ENCODE results near the gene CILP.

Gene CILP

DNA sequence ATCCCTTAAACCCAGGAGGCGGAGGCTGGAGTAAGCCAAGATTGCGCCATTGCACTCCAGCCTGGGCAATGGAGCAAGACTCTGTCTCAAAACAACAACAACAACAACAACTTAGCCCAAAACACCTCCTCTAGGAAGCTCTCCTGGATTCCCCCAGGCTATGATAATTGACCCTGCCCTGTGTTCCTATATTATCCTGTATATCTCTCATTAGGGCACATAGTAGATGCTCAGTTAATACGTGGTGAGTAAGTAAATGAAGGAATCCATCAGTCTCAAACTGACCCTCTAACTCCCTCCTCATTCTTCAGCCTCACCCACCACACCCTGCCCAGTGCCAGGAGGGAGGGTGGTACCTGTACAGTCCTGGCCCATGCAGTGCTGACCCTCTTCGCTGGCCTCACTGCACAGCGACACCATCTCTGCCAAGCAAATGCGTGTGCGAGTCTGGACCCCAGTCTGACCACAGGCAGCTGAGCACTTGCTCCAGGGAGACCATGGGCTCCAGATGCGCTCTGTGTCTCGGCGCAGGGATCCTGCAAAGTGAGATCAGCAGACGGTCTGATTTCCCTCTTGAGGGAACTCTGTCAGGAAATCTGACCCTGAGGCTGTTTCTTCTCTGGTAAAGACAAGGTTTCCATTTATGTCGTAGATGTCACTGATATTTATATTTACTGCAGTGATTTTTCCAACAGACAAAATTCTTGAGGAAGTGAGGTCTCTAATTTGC is 6.2 kb downstream of the CILP start:
- TF ChIP-seq EGR1 (IDR thresholded peaks at IDR 0.05) (no peak), YY1 (IDR thresholded peaks at IDR 0.05; ENCODE audit: low read depth) (no peak), TCF12 (IDR thresholded peaks at IDR 0.05; ENCODE audit: low read depth) (no peak), RAD21 (IDR thresholded peaks at IDR 0.05; ENCODE audit: low read depth) (no peak), FOXM1 (IDR thresholded peaks at IDR 0.05; ENCODE audit: borderline replicate concordance, low read depth) (no peak), TEAD4 (IDR thresholded peaks at IDR 0.05) (no peak), NFIC (IDR thresholded peaks at IDR 0.05) (no peak), CEBPB (IDR thresholded peaks at IDR 0.05) (no peak), CREB1 (IDR thresholded peaks at IDR 0.05; ENCODE audit: low read depth) (no peak), ZBTB7A (IDR thresholded peaks at IDR 0.05; ENCODE audit: low read depth) (no peak)

DNA sequence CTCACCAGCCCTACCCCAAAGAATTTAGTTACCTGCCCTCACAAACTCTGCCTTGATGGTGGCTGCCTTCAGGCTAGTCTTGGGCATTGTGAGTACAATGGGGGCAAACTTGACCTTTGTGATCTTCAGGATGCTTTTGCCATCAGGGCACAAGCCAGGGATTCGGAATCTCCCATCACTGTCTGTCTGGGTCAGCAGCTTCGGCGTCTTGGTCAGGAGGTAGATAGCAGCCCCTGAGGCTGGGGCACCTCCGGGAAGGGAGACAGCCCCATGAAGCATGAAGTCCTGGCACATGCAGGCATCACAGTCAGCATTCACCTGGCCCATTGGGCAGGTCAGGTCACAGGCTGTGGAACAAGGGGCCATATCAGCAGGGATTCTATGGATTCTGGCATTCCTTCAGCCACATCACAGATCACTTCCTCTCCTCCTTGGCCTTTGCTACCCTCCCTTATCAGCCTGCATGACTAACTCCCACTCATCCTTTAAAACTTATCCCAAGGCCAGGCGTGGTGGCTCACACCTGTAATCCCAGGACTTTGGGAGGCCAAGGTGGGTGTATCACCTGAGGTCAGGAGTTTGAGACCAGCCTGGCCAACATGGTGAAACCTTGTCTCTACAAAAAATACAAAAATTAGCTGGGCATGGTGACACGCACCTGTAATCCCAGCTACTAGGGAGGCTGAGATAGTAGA is 6.9 kb downstream of the CILP start:
- no peak for TF ChIP-seq ZBTB7A (IDR thresholded peaks at IDR 0.05; ENCODE audit: low read depth)
- TF ChIP-seq TCF12 (IDR thresholded peaks at IDR 0.05; ENCODE audit: low read depth): no peak
- no peak for TF ChIP-seq CREB1 (IDR thresholded peaks at IDR 0.05; ENCODE audit: low read depth)
- TF ChIP-seq EP300 (IDR thresholded peaks at IDR 0.05; ENCODE audit: borderline replicate concordance): peak; percentile 63; the same call in 1 of the 2 replicates
- TF ChIP-seq CEBPB (IDR thresholded peaks at IDR 0.05): no peak
- peak; percentile 34; the same call in 1 of the 2 replicates for TF ChIP-seq TEAD4 (IDR thresholded peaks at IDR 0.05)
- TF ChIP-seq, protein P1, sequence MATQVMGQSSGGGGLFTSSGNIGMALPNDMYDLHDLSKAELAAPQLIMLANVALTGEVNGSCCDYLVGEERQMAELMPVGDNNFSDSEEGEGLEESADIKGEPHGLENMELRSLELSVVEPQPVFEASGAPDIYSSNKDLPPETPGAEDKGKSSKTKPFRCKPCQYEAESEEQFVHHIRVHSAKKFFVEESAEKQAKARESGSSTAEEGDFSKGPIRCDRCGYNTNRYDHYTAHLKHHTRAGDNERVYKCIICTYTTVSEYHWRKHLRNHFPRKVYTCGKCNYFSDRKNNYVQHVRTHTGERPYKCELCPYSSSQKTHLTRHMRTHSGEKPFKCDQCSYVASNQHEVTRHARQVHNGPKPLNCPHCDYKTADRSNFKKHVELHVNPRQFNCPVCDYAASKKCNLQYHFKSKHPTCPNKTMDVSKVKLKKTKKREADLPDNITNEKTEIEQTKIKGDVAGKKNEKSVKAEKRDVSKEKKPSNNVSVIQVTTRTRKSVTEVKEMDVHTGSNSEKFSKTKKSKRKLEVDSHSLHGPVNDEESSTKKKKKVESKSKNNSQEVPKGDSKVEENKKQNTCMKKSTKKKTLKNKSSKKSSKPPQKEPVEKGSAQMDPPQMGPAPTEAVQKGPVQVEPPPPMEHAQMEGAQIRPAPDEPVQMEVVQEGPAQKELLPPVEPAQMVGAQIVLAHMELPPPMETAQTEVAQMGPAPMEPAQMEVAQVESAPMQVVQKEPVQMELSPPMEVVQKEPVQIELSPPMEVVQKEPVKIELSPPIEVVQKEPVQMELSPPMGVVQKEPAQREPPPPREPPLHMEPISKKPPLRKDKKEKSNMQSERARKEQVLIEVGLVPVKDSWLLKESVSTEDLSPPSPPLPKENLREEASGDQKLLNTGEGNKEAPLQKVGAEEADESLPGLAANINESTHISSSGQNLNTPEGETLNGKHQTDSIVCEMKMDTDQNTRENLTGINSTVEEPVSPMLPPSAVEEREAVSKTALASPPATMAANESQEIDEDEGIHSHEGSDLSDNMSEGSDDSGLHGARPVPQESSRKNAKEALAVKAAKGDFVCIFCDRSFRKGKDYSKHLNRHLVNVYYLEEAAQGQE (IDR thresholded peaks at IDR 0.05; ENCODE audit: low read depth): no peak
- TF ChIP-seq YY1 (IDR thresholded peaks at IDR 0.05; ENCODE audit: low read depth): no peak
- no peak for TF ChIP-seq FOXM1 (IDR thresholded peaks at IDR 0.05; ENCODE audit: borderline replicate concordance, low read depth)
- no peak for TF ChIP-seq NFIC (IDR thresholded peaks at IDR 0.05)
- TF ChIP-seq, protein P2, sequence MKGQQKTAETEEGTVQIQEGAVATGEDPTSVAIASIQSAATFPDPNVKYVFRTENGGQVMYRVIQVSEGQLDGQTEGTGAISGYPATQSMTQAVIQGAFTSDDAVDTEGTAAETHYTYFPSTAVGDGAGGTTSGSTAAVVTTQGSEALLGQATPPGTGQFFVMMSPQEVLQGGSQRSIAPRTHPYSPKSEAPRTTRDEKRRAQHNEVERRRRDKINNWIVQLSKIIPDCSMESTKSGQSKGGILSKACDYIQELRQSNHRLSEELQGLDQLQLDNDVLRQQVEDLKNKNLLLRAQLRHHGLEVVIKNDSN (IDR thresholded peaks at IDR 0.05): no peak
- TF ChIP-seq EGR1 (IDR thresholded peaks at IDR 0.05): no peak
- TF ChIP-seq TAF1 (IDR thresholded peaks at IDR 0.05; ENCODE audit: low read depth): no peak
- TF ChIP-seq, protein P3, sequence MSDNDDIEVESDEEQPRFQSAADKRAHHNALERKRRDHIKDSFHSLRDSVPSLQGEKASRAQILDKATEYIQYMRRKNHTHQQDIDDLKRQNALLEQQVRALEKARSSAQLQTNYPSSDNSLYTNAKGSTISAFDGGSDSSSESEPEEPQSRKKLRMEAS (IDR thresholded peaks at IDR 0.05): no peak
- no peak for TF ChIP-seq RAD21 (IDR thresholded peaks at IDR 0.05; ENCODE audit: low read depth)

DNA sequence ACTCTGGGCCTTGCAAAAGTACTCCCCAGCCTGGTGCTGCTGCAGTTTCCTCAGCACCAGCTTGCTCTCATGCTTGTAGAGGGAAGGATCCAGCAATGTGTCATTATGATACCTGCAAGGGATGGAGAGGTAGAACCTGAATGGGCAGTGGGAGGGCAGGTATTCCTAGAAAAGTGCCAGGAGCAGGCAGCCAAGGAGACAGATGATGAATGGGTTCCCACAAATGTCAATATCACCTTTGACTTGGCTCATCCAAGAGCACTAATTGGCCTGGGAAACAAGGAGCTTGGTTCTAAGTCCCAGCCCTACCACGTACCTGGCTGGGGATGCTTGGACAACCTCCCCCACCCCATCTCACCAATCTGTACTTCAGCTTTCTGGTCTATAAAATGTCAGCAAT is 9.4 kb downstream of the CILP start:
- TF ChIP-seq, protein P3 (IDR thresholded peaks at IDR 0.05): no peak
- TF ChIP-seq TAF1 (IDR thresholded peaks at IDR 0.05; ENCODE audit: low read depth) (no peak), TCF12 (IDR thresholded peaks at IDR 0.05; ENCODE audit: low read depth) (no peak), YY1 (IDR thresholded peaks at IDR 0.05; ENCODE audit: low read depth) (no peak), EGR1 (IDR thresholded peaks at IDR 0.05) (no peak), FOXM1 (IDR thresholded peaks at IDR 0.05; ENCODE audit: borderline replicate concordance, low read depth) (no peak), TEAD4 (IDR thresholded peaks at IDR 0.05) (no peak), EP300 (IDR thresholded peaks at IDR 0.05; ENCODE audit: borderline replicate concordance) (no peak), CREB1 (IDR thresholded peaks at IDR 0.05; ENCODE audit: low read depth) (no peak), CEBPB (IDR thresholded peaks at IDR 0.05) (no peak), RAD21 (IDR thresholded peaks at IDR 0.05; ENCODE audit: low read depth) (no peak), ZBTB7A (IDR thresholded peaks at IDR 0.05; ENCODE audit: low read depth) (no peak)
- TF ChIP-seq, protein P2 (IDR thresholded peaks at IDR 0.05): no peak
- TF ChIP-seq, protein P1 (IDR thresholded peaks at IDR 0.05; ENCODE audit: low read depth): no peak

DNA sequence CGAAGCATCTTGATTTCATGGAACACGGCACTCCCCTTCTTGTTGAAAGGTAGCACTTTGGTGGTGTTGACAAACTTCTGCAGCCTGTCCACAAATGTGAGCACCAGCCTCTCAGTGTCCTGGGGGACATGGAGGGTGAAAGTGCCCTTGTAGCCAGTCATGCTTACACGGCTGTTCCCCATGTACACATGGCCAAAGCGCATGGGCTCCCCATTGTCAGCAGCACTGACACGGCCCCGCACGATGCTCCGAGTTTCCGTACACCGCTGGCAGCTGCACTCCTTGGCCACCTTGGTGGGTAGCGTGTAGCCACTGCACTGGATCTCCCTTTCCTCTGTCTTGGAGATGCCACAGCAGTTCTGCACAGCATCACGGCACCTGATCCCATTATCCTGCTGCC is 12.7 kb downstream of the CILP start:
- TF ChIP-seq TAF1 (IDR thresholded peaks at IDR 0.05; ENCODE audit: low read depth) (no peak), TEAD4 (IDR thresholded peaks at IDR 0.05) (no peak), RAD21 (IDR thresholded peaks at IDR 0.05; ENCODE audit: low read depth) (no peak), CEBPB (IDR thresholded peaks at IDR 0.05) (no peak), YY1 (IDR thresholded peaks at IDR 0.05; ENCODE audit: low read depth) (no peak), NFIC (IDR thresholded peaks at IDR 0.05) (no peak), EP300 (IDR thresholded peaks at IDR 0.05; ENCODE audit: borderline replicate concordance) (no peak), EGR1 (IDR thresholded peaks at IDR 0.05) (no peak), TCF12 (IDR thresholded peaks at IDR 0.05; ENCODE audit: low read depth) (no peak), FOXM1 (IDR thresholded peaks at IDR 0.05; ENCODE audit: borderline replicate concordance, low read depth) (no peak), ZBTB7A (IDR thresholded peaks at IDR 0.05; ENCODE audit: low read depth) (no peak), CREB1 (IDR thresholded peaks at IDR 0.05; ENCODE audit: low read depth) (no peak)
- TF ChIP-seq, protein P3 (IDR thresholded peaks at IDR 0.05): no peak
- TF ChIP-seq, protein P2 (IDR thresholded peaks at IDR 0.05): no peak
- TF ChIP-seq, protein P1 (IDR thresholded peaks at IDR 0.05; ENCODE audit: low read depth): no peak
